ENCODE measurements around the gene ZNF805.
A peak's percentile ranks its signal among the peaks of the same experiment; 100 is the strongest.
"Not testable (repeated sequence)": the region's sequence is repeated elsewhere in the genome, so short reads cannot be mapped to it uniquely, and the experiment has no call there.

ZNF805 gene

GRCh38 chr19:57244513-57244912 is 4.1 kb downstream of the ZNF805 start:
- DNase-seq (ENCODE audit: low read depth): no peak
- H3K4me3 ChIP-seq (ENCODE audit: low read length): no peak overlapping the region
- TF ChIP-seq, protein P1, sequence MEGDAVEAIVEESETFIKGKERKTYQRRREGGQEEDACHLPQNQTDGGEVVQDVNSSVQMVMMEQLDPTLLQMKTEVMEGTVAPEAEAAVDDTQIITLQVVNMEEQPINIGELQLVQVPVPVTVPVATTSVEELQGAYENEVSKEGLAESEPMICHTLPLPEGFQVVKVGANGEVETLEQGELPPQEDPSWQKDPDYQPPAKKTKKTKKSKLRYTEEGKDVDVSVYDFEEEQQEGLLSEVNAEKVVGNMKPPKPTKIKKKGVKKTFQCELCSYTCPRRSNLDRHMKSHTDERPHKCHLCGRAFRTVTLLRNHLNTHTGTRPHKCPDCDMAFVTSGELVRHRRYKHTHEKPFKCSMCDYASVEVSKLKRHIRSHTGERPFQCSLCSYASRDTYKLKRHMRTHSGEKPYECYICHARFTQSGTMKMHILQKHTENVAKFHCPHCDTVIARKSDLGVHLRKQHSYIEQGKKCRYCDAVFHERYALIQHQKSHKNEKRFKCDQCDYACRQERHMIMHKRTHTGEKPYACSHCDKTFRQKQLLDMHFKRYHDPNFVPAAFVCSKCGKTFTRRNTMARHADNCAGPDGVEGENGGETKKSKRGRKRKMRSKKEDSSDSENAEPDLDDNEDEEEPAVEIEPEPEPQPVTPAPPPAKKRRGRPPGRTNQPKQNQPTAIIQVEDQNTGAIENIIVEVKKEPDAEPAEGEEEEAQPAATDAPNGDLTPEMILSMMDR (IDR thresholded peaks at IDR 0.05; ENCODE audit: insufficient read depth, low read depth, low read length, missing control alignments): no peak

DNA sequence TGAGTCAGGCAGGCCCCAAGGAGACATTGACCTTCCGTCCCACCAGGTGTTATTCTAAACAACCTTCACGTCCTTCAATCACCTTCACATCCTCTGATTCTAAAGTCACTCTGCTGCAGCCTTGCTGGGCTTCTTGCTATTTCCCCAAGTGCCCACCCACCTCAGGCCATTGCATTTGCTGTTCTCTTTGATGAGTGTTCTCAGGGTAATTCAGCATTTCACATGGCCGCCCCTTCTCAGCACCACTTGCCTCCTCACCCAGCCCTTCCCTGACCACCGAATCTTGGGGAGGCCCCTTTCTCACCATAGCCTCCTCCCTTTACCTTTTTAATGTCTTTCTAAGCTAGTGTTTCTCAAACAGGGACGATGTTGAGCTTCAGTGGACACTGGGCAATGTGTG is 4.6 kb downstream of the ZNF805 start:
- TF ChIP-seq, protein P1 (IDR thresholded peaks at IDR 0.05; ENCODE audit: insufficient read depth, low read depth, low read length, missing control alignments): no peak
- DNase-seq (ENCODE audit: low read depth): no peak
- no peak overlapping the region for H3K4me3 ChIP-seq (ENCODE audit: low read length)

DNA sequence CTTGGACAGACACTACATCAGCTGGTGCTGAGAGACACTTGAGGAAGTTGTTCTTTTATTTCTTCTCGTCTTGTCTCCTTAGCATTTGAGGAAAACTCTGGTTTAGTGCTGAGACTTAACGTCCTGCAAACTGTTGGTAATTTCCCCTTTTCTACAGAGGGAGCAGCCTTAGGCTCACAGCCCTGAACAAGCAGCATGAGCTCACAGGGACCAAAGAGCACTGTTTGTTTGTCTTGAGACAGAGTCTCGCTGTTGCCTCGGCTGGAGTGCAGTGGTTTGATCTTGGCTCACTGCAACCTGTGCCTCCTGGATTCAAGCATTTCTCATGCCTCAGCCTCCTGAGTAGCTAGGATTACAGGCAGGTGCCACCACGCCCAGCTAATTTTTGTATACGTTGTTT is 5.5 kb downstream of the ZNF805 start:
- no peak overlapping the region for H3K4me3 ChIP-seq (ENCODE audit: low read length)
- TF ChIP-seq, protein P1 (IDR thresholded peaks at IDR 0.05; ENCODE audit: insufficient read depth, low read depth, low read length, missing control alignments): no peak
- DNase-seq (ENCODE audit: low read depth): no peak

DNA sequence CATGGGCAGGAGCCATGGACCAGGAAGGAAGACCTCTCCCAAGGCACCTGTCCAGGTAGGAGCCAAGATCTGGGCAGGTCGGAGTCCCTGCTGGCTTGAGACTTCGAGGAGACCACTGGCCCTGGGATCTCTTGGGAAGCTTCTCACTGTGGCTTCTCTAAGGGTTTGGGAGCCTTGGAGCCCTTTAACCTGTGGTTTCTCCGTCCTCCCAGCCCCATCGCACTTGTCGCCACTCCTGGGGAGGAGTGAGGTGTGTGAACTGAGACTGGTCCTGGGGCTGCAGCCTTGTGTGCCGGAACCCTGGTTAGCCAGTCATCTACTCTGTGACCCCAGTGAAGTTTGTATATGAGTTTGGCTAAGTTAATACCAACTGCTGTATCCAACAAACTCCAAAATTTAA is 8.2 kb downstream of the ZNF805 start:
- H3K4me3 ChIP-seq (ENCODE audit: low read length): no peak overlapping the region
- DNase-seq (ENCODE audit: low read depth): no peak
- TF ChIP-seq, protein P1 (IDR thresholded peaks at IDR 0.05; ENCODE audit: insufficient read depth, low read depth, low read length, missing control alignments): no peak

- H3K4me3 ChIP-seq (ENCODE audit: low read length): no peak overlapping the region
- TF ChIP-seq, protein P1 (IDR thresholded peaks at IDR 0.05; ENCODE audit: insufficient read depth, low read depth, low read length, missing control alignments): no peak
These were observed 8.9 kb downstream of the ZNF805 start for GRCh38 chr19:57249329-57249728.

DNA sequence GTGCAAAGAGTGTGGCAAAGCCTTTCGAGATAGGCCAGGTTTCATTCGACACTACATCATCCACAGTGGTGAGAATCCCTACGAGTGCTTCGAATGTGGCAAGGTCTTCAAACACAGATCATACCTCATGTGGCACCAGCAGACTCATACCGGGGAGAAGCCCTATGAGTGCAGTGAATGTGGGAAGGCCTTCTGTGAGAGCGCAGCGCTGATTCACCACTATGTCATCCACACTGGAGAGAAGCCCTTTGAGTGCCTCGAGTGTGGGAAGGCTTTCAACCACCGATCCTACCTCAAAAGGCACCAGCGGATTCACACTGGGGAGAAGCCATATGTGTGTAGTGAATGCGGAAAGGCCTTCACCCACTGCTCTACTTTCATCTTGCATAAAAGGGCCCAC is 13.3 kb downstream of the ZNF805 start:
- not testable (repeated sequence) for H3K4me3 ChIP-seq (ENCODE audit: low read length)
- DNase-seq (ENCODE audit: low read depth): peak; percentile 51

More at GRCh38 chr19:57249329-57249728, 8.9 kb downstream of the ZNF805 start:
- no peak for DNase-seq (ENCODE audit: low read depth)

DNA sequence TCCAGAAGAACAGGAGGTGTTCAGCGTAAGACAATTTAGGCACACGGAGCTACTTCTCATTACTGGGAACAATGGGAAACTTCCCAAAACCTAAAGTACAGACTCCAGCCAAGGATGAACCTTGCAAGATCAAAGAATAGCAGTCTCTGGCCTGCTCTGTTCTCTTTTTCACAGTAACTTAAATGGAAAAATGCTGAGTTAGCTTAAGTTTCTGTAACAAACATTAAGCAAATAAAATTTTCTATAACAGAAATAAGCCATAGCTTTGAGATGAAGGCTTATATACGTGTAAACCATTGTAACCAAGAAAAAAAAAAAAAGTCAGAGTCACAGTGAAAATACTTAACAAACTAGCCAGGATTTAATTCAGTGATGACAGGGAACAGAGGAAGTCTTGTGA is 21.6 kb downstream of the ZNF805 start:
- H3K4me3 ChIP-seq (ENCODE audit: low read length): no peak overlapping the region
- DNase-seq (ENCODE audit: low read depth): no peak
- TF ChIP-seq, protein P1 (IDR thresholded peaks at IDR 0.05; ENCODE audit: insufficient read depth, low read depth, low read length, missing control alignments): no peak
